K562 (cell line): ENCODE measurements around the gene ANKRD24. TPM values are rescaled to one million over a fixed set of nuclear protein-coding genes. Genes with fewer than 3 reads are reported as not detected.

Source experiments
- ELF4 ChIP-seq: fragments of 450-650 bp; formaldehyde crosslinking; IDR thresholded peaks from 2 replicates; pipeline ENCODE4 v1.4.0; 2022; ENCODE audit warnings: missing genetic modification characterization
- FOXP1 ChIP-seq: sonication (generic); formaldehyde crosslinking; IDR thresholded peaks from 2 replicates; pipeline ENCODE4 v1.8.0; 2022; ENCODE audit warnings: mild to moderate bottlenecking, missing genetic modification reagents
- IFI16 ChIP-seq: fragments of 250-450 bp; sonication (Bioruptor Pico); IDR thresholded peaks from 2 replicates; pipeline ENCODE4 v2.1.2; 2022; ENCODE audit warnings: mild to moderate bottlenecking, inconsistent platforms
- MEIS2 ChIP-seq: fragments of 450-650 bp; IDR thresholded peaks from 2 replicates; pipeline ENCODE4 v1.6.1; 2014; ENCODE audit warnings: mild to moderate bottlenecking; ENCODE audit not compliant: partially characterized antibody
- POLR2G ChIP-seq: fragments of 200-400 bp; formaldehyde crosslinking; IDR thresholded peaks from 2 replicates; pipeline ENCODE4 v1.6.1; 2017; ENCODE audit warnings: low read depth, mild to moderate bottlenecking, antibody characterized with exemption, low read length, moderate library complexity
- SLC30A9 ChIP-seq: fragments of 250-450 bp; sonication (Bioruptor Pico); IDR thresholded peaks from 2 replicates; pipeline ENCODE4 v1.8.0; 2022; ENCODE audit warnings: mild to moderate bottlenecking, moderate library complexity
- SOX6 ChIP-seq: fragments of 450-650 bp; IDR thresholded peaks from 2 replicates; pipeline ENCODE4 v1.6.1; 2014; ENCODE audit warnings: mild to moderate bottlenecking
- SUPT5H ChIP-seq: fragments of 450-650 bp; IDR thresholded peaks from 2 replicates; pipeline ENCODE4 v1.6.1; 2016
- TAF15 ChIP-seq: fragments of 200-400 bp; formaldehyde crosslinking; IDR thresholded peaks from 2 replicates; pipeline ENCODE4 v1.6.1; 2017; ENCODE audit warnings: mild to moderate bottlenecking, low read depth, low read length, moderate library complexity
- U2AF2 ChIP-seq: fragments of 200-400 bp; formaldehyde crosslinking; optimal IDR thresholded peaks from 2 replicates; pipeline ENCODE3; 2017; ENCODE audit warnings: low read depth, mild to moderate bottlenecking, low read length
- ZNF232 ChIP-seq: sonication (generic); formaldehyde crosslinking; IDR thresholded peaks from 2 replicates; pipeline ENCODE4 v1.8.0; 2022; ENCODE audit warnings: mild to moderate bottlenecking, missing genetic modification reagents
- ZNF778 ChIP-seq: fragments of 450-650 bp; formaldehyde crosslinking; IDR thresholded peaks from 2 replicates; pipeline ENCODE4 v1.4.0; 2020; ENCODE audit warnings: mild to moderate bottlenecking, moderate library complexity
- polyA plus RNA-seq, 8 experiments: library from polyadenylated mRNA; depleted of rRNA in 4 of 8; stranded (reverse) in 5 of 8; unstranded in 3 of 8; fragments of >200 nt; fragmentation: Nextera tagmentation in 2 of 8; fragmentation: Illumina TruSeq in 1 of 8; extraction: Ambion mirVana in 2 of 8; extraction: Trizol in 1 of 8; gene quantifications; 2 replicates each; pipeline versions ENCODE4 v1.2.1 to v1.2.3, GENCODE V29; 2011 to 2014; ENCODE audit warnings: inconsistent platforms in 1 of 8, missing spikeins in 1 of 8
- total RNA-seq, 7 experiments: library from RNA; depleted of rRNA in 6 of 7; stranded (reverse); fragments of >200 nt in 6 of 7; fragmentation: Illumina TruSeq in 2 of 7; extraction: Trizol in 2 of 7; gene quantifications; 2 replicates each; pipeline versions ENCODE4 v1.2.1 to v1.2.3, GENCODE V29; 2011 to 2021; ENCODE audit warnings: low replicate concordance in 1 of 7
- TF ChIP-seq, protein P1 (sequence below): fragments of 200-600 bp; sonication (generic); IDR thresholded peaks from one replicate; pipeline ENCODE4 v1.6.1; 2012; ENCODE audit warnings: mild to moderate bottlenecking, low read depth, low read length, inconsistent platforms
- TF ChIP-seq, protein P2 (sequence below): fragments of 450-650 bp; formaldehyde crosslinking; IDR thresholded peaks from 2 replicates; pipeline ENCODE4 v1.4.0; 2022; ENCODE audit warnings: missing genetic modification characterization

ANKRD24 gene
- total and polyA plus RNA-seq, 9 of the 15 experiments (the other 6 are each of a cell fraction or from before 2014, with no cell fraction given) = 0.07 to 0.12 (median 0.09) TPM; not detected in 5

DNA sequence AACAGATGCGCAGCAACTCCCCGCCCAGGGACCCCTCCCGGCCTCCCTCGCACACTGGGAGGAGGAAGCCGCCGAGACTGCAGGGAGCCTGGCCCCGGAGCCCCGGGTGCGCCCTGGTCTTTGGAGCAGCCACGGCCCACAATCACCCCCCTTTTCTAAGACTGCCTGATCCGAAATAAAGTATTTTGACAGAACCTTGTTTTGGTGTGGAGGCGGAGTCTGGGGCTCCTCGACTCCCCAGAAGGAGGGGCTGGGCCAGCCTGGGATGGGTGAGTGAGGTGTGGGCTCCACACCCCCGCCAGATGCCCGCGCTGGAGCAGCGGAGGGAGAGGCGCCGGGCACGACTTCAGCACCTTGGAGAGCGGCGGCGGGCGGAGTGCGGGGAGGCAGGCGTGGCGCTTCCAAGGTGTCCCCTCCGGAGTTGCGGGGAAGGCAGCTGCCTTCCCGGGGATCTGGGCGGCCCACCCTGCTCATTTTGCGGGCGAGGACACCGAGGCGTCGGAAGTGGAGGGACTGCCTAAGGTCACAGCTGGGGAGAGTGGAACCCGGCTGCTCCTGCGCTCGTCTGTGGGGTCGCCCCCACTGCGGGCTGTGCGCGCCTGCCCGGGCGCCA is 9.5 kb upstream of the ANKRD24 start (continued):
- TF ChIP-seq, protein P1, sequence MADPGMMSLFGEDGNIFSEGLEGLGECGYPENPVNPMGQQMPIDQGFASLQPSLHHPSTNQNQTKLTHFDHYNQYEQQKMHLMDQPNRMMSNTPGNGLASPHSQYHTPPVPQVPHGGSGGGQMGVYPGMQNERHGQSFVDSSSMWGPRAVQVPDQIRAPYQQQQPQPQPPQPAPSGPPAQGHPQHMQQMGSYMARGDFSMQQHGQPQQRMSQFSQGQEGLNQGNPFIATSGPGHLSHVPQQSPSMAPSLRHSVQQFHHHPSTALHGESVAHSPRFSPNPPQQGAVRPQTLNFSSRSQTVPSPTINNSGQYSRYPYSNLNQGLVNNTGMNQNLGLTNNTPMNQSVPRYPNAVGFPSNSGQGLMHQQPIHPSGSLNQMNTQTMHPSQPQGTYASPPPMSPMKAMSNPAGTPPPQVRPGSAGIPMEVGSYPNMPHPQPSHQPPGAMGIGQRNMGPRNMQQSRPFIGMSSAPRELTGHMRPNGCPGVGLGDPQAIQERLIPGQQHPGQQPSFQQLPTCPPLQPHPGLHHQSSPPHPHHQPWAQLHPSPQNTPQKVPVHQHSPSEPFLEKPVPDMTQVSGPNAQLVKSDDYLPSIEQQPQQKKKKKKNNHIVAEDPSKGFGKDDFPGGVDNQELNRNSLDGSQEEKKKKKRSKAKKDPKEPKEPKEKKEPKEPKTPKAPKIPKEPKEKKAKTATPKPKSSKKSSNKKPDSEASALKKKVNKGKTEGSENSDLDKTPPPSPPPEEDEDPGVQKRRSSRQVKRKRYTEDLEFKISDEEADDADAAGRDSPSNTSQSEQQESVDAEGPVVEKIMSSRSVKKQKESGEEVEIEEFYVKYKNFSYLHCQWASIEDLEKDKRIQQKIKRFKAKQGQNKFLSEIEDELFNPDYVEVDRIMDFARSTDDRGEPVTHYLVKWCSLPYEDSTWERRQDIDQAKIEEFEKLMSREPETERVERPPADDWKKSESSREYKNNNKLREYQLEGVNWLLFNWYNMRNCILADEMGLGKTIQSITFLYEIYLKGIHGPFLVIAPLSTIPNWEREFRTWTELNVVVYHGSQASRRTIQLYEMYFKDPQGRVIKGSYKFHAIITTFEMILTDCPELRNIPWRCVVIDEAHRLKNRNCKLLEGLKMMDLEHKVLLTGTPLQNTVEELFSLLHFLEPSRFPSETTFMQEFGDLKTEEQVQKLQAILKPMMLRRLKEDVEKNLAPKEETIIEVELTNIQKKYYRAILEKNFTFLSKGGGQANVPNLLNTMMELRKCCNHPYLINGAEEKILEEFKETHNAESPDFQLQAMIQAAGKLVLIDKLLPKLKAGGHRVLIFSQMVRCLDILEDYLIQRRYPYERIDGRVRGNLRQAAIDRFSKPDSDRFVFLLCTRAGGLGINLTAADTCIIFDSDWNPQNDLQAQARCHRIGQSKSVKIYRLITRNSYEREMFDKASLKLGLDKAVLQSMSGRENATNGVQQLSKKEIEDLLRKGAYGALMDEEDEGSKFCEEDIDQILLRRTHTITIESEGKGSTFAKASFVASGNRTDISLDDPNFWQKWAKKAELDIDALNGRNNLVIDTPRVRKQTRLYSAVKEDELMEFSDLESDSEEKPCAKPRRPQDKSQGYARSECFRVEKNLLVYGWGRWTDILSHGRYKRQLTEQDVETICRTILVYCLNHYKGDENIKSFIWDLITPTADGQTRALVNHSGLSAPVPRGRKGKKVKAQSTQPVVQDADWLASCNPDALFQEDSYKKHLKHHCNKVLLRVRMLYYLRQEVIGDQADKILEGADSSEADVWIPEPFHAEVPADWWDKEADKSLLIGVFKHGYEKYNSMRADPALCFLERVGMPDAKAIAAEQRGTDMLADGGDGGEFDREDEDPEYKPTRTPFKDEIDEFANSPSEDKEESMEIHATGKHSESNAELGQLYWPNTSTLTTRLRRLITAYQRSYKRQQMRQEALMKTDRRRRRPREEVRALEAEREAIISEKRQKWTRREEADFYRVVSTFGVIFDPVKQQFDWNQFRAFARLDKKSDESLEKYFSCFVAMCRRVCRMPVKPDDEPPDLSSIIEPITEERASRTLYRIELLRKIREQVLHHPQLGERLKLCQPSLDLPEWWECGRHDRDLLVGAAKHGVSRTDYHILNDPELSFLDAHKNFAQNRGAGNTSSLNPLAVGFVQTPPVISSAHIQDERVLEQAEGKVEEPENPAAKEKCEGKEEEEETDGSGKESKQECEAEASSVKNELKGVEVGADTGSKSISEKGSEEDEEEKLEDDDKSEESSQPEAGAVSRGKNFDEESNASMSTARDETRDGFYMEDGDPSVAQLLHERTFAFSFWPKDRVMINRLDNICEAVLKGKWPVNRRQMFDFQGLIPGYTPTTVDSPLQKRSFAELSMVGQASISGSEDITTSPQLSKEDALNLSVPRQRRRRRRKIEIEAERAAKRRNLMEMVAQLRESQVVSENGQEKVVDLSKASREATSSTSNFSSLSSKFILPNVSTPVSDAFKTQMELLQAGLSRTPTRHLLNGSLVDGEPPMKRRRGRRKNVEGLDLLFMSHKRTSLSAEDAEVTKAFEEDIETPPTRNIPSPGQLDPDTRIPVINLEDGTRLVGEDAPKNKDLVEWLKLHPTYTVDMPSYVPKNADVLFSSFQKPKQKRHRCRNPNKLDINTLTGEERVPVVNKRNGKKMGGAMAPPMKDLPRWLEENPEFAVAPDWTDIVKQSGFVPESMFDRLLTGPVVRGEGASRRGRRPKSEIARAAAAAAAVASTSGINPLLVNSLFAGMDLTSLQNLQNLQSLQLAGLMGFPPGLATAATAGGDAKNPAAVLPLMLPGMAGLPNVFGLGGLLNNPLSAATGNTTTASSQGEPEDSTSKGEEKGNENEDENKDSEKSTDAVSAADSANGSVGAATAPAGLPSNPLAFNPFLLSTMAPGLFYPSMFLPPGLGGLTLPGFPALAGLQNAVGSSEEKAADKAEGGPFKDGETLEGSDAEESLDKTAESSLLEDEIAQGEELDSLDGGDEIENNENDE = no peak
- TF ChIP-seq U2AF2 (no peak), ZNF778 (CRISPR knock-in tag) (no peak), TAF15 (no peak), FOXP1 (CRISPR knock-in tag) (0 out of 2 replicates have a peak, but pooled peaks have one; percentile 33), IFI16 (CRISPR knock-in tag) (no peak), MEIS2 (no peak), ELF4 (CRISPR knock-in tag) (no peak), SLC30A9 (CRISPR knock-in tag) (no peak), SUPT5H (no peak), SOX6 (no peak), ZNF232 (peak; percentile 91; the same call in 1 of the 2 replicates), POLR2G (peak; percentile 55)
- TF ChIP-seq, protein P2, sequence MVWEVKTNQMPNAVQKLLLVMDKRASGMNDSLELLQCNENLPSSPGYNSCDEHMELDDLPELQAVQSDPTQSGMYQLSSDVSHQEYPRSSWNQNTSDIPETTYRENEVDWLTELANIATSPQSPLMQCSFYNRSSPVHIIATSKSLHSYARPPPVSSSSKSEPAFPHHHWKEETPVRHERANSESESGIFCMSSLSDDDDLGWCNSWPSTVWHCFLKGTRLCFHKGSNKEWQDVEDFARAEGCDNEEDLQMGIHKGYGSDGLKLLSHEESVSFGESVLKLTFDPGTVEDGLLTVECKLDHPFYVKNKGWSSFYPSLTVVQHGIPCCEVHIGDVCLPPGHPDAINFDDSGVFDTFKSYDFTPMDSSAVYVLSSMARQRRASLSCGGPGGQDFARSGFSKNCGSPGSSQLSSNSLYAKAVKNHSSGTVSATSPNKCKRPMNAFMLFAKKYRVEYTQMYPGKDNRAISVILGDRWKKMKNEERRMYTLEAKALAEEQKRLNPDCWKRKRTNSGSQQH (CRISPR knock-in tag) = no peak
